ENCODE measurements around the gene MYO3B.

The MYO3B gene

DNA sequence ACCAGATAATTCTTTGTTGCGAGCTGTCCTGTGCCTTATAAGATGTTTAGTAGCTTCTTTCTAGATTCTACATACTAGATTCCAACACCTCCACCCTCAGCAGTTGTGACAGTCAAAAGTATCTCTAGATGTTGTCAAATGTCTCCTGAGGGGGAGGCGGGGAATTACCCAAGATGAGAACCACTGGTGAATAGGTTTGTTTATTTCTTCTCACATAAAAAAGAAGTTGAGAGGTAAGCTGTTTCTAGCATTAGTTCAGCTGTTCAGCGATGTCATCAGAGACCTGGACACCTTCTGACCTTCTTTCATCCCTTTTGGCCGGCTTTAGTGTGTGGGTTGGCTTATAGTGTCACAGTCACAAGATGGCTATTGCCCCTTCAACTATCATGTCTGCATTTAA lies 299.7 kb downstream of the MYO3B start:
- no peak overlapping the region for H3K4me3 ChIP-seq (ENCODE audit: low read depth, low read length)
- TF ChIP-seq, protein P1, sequence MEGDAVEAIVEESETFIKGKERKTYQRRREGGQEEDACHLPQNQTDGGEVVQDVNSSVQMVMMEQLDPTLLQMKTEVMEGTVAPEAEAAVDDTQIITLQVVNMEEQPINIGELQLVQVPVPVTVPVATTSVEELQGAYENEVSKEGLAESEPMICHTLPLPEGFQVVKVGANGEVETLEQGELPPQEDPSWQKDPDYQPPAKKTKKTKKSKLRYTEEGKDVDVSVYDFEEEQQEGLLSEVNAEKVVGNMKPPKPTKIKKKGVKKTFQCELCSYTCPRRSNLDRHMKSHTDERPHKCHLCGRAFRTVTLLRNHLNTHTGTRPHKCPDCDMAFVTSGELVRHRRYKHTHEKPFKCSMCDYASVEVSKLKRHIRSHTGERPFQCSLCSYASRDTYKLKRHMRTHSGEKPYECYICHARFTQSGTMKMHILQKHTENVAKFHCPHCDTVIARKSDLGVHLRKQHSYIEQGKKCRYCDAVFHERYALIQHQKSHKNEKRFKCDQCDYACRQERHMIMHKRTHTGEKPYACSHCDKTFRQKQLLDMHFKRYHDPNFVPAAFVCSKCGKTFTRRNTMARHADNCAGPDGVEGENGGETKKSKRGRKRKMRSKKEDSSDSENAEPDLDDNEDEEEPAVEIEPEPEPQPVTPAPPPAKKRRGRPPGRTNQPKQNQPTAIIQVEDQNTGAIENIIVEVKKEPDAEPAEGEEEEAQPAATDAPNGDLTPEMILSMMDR (conservative IDR thresholded peaks at IDR 0.05; ENCODE audit: low read depth, low read length): no peak
- DNase-seq (ENCODE audit: low read depth): no peak

DNA sequence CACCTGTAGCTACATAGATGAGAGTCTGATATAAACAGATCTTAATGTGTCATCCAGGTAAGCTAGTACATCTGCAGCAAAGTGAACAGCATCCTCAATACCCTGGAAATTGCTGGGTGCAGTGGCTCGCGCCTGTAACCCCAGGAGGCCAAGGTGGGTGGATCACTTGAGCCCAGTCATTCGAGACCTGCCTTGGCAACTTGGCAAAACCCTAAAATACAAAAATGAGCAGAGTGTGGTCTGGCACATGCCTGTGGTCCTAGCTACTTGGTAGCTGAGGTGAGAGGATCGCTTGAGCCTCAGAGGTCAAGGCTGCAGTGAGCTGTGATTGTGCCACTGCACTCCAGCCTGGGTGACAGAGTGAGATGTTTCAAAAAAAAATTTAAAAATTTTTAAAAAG lies 303.3 kb downstream of the MYO3B start:
- TF ChIP-seq, protein P1 (conservative IDR thresholded peaks at IDR 0.05; ENCODE audit: low read depth, low read length): no peak
- H3K4me3 ChIP-seq (ENCODE audit: low read depth, low read length): no peak overlapping the region
- DNase-seq (ENCODE audit: low read depth): no peak

DNA sequence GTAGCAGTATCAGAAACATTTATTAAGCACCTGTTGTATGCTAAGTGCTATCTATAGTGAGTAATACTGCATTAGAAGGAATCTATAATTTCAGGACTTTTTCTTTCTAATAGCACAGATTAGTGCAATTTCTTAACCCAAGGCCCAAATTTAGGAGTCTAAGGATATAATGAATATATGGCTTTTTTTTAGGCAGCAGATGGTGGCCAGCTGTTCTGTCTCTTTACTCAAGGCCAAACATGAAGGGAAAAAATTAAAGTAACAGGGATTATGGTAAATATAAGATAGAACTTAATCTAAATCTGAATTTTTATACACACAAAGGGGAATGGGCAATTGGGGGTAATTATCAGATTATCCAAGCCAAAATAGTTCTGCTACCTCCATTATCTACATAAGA lies 306.6 kb downstream of the MYO3B start:
- no peak overlapping the region for H3K4me3 ChIP-seq (ENCODE audit: low read depth, low read length)
- TF ChIP-seq, protein P1 (conservative IDR thresholded peaks at IDR 0.05; ENCODE audit: low read depth, low read length): no peak
- DNase-seq (ENCODE audit: low read depth): no peak

DNA sequence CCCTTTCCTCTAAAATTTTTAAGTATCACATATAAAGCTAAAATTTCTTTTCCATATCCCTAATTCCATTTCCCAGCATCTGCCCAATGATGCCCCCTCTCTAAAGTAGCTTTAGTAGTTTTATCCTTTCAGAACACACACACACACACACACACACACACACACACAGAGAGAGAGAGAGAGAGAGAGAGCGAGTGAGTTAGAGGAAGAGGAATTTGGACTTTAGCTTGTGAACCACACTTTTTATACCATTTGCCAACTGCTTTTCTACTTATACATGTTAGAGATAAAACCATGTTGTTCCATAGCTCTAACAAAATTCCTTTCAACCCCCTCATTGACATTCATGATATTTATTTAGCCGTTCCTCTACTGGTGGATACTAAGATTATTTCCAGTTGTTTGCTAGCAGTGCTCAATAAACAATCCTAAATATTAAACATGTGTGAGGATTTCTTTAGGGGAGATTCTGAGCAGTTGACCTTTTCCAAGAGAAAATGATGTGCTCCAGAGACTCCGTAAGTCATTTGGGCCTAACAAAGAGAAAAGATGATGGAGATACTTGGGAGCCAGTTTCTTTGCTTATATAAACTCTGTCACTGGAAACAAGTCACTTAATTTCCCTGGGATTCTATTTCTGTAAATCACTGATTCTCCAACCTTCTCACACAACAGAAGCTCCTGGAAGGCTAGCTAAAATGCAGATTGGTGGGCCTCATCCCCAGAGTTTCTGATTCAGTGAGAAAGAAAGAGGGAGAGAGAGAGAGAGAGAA lies 307.5 kb downstream of the MYO3B start:
- no peak for DNase-seq (ENCODE audit: low read depth)
- TF ChIP-seq, protein P1 (conservative IDR thresholded peaks at IDR 0.05; ENCODE audit: low read depth, low read length): no peak
- no peak overlapping the region for H3K4me3 ChIP-seq (ENCODE audit: low read depth, low read length)

DNA sequence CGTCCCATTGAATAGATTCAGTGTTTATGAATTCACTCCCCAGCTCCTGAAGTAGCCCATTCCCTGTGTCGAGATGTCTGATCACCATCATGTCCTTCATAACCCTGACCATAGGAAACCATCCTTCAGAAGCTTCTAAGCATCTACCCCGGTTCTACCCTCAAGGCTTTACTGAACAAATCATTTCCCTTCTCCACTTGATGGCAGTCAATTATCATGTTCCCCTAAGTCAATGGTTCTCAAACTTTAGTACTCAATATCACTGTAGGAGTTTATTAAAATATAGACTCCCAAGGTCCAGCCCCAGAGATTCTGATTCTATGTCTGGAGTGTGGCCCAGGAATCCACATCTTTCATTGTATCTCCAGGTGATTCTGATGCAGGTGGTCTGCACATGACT lies 308.8 kb downstream of the MYO3B start:
- DNase-seq (ENCODE audit: low read depth): peak; percentile 46
- H3K4me3 ChIP-seq (ENCODE audit: low read depth, low read length): no peak overlapping the region
- TF ChIP-seq, protein P1 (conservative IDR thresholded peaks at IDR 0.05; ENCODE audit: low read depth, low read length): peak; percentile 30

DNA sequence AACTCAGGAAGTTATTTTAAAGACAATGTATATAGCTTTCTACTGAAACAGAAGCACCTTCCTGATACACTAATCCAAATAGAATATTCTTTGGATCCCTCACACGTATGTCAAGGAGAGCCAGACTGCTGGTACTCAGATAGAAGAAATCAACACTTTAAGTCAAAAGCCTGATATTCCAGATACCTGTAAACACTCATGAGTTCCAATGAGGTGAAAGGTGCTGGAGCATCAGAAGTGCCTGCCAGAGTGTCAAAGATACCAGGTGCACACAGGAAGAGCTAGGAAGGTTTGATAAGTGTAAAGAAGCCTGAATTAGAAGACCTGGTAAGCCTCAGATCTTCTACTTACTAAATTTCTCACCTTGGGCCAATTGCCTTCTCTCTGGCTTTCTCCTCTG lies 310.9 kb downstream of the MYO3B start:
- H3K4me3 ChIP-seq (ENCODE audit: low read depth, low read length): no peak overlapping the region
- no peak for DNase-seq (ENCODE audit: low read depth)
- TF ChIP-seq, protein P1 (conservative IDR thresholded peaks at IDR 0.05; ENCODE audit: low read depth, low read length): no peak

DNA sequence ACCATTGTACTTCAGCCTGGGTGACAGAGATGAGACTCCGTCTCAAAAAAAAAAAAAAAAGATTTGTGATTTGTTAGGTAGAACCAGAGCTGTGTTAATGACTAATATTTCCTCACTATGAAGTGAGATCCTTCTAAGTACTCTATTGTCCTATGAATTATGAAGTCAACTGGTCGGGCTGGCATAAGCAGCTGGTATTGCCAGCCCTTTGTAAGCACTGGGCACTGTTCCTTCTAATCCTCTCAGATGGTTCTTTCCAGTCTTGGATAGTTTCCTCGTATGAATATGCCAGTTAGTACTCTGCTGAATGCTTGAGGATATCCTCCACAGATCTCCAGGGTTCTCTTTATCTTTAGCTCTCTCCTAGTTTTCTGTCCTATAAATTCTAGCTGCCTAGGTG lies 314.1 kb downstream of the MYO3B start:
- no peak for DNase-seq (ENCODE audit: low read depth)
- H3K4me3 ChIP-seq (ENCODE audit: low read depth, low read length): no peak overlapping the region
- TF ChIP-seq, protein P1 (conservative IDR thresholded peaks at IDR 0.05; ENCODE audit: low read depth, low read length): no peak
